HepG2 (cell line): ENCODE data around the gene LIN28B. TPM values are rescaled to one million over a fixed set of nuclear protein-coding genes. Genes with fewer than 3 reads are reported as not detected.

Source experiments
- HNF4A ChIP-seq: sonication (generic); formaldehyde crosslinking; IDR thresholded peaks from 2 replicates; pipeline ENCODE4 v1.4.0; 2020; ENCODE audit warnings: missing genetic modification reagents
- HNRNPK ChIP-seq: fragments of 200-400 bp; formaldehyde crosslinking; IDR thresholded peaks from 2 replicates; pipeline ENCODE4 v1.6.1; 2018; ENCODE audit warnings: low read length, low read depth, moderate library complexity, mild to moderate bottlenecking; ENCODE audit not compliant: poor library complexity, severe bottlenecking
- HOXA3 ChIP-seq: sonication (generic); formaldehyde crosslinking; IDR thresholded peaks from 2 replicates; pipeline ENCODE4 v1.5.0; 2020; ENCODE audit warnings: missing genetic modification reagents
- PAWR ChIP-seq: sonication (generic); formaldehyde crosslinking; IDR thresholded peaks from 2 replicates; pipeline ENCODE4 v1.4.0; 2020; ENCODE audit warnings: missing genetic modification reagents, mild to moderate bottlenecking, borderline replicate concordance
- SRSF9 ChIP-seq: fragments of 200-400 bp; formaldehyde crosslinking; IDR thresholded peaks from 2 replicates; pipeline ENCODE4 v1.6.1; 2018; ENCODE audit warnings: borderline replicate concordance, mild to moderate bottlenecking, low read depth, low read length; ENCODE audit not compliant: insufficient read depth, poor library complexity, severe bottlenecking
- ZNF12 ChIP-seq: sonication (generic); formaldehyde crosslinking; IDR thresholded peaks from 2 replicates; pipeline ENCODE4 v1.5.0; 2020; ENCODE audit warnings: missing genetic modification reagents
- ZNF451 ChIP-seq: sonication (generic); formaldehyde crosslinking; IDR thresholded peaks from 2 replicates; pipeline ENCODE4 v1.5.0; 2020; ENCODE audit warnings: mild to moderate bottlenecking, missing genetic modification reagents
- ZNF652 ChIP-seq: IDR thresholded peaks from 2 replicates; pipeline ENCODE4 v1.6.1; 2016; ENCODE audit warnings: low read depth, borderline replicate concordance
- polyA plus RNA-seq, 8 experiments: library from polyadenylated mRNA; depleted of rRNA in 3 of 8; stranded (reverse) in 7 of 8; unstranded in 1 of 8; fragments of >200 nt; fragmentation: Illumina TruSeq in 4 of 8; extraction: Trizol in 4 of 8; gene quantifications; 2 replicates each; pipeline versions ENCODE4 v1.2.1 to v1.2.3, GENCODE V29; 2011 to 2016; ENCODE audit warnings: low read depth in 4 of 8, missing spikeins in 1 of 8, mixed read lengths in 1 of 8; ENCODE audit not compliant: insufficient read depth in 1 of 8
- total RNA-seq, 5 experiments: library from RNA; depleted of rRNA; stranded (reverse); fragments of >200 nt; fragmentation: Illumina TruSeq; extraction: Trizol; gene quantifications; 2 replicates each; pipeline ENCODE4 v1.2.3, GENCODE V29; 2016; ENCODE audit warnings: low read depth in 1 of 5
- TF ChIP-seq, protein P1 (sequence below): sonication (generic); formaldehyde crosslinking; IDR thresholded peaks from 2 replicates; pipeline ENCODE4 v1.5.1; 2020; ENCODE audit warnings: mild to moderate bottlenecking, missing genetic modification reagents, borderline replicate concordance
- TF ChIP-seq, protein P2 (sequence below): sonication (generic); formaldehyde crosslinking; IDR thresholded peaks from 2 replicates; pipeline ENCODE4 v1.9.0; 2022; ENCODE audit warnings: missing genetic modification reagents, mild to moderate bottlenecking, borderline replicate concordance
- TF ChIP-seq, protein P3 (sequence below): sonication (generic); formaldehyde crosslinking; IDR thresholded peaks from 2 replicates; pipeline ENCODE4 v1.4.0; 2020; ENCODE audit warnings: mild to moderate bottlenecking, missing genetic modification reagents
- TF ChIP-seq, protein P4 (sequence below): IDR thresholded peaks from 2 replicates; pipeline ENCODE4 v1.4.0; 2020; ENCODE audit warnings: mild to moderate bottlenecking, missing genetic modification reagents

The LIN28B gene
- total and polyA plus RNA-seq, 2 of the 13 experiments (the other 11 are each of a cell fraction or from before 2014, with no cell fraction given), result 14.5 to 56.8 TPM

DNA sequence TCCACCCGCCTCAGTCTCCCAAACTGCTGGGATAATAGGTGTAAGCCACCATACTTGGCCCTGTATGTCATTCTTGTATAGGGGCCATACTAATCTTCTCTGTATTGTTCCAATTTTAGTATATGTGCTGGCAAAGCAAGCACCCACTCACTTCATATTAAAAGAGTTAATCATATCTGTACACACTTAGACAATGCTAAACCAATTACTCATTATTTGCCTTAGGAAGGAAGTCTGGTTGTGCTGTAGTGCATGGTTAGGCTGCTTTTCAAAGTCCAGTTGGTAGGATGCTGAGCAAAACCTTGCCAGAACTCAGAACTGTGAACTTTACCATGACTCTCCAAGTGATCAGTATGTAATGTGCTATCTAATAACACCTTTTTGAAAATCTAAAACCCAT lies 88.6 kb downstream of the LIN28B start (continued):
- TF ChIP-seq, protein P1, sequence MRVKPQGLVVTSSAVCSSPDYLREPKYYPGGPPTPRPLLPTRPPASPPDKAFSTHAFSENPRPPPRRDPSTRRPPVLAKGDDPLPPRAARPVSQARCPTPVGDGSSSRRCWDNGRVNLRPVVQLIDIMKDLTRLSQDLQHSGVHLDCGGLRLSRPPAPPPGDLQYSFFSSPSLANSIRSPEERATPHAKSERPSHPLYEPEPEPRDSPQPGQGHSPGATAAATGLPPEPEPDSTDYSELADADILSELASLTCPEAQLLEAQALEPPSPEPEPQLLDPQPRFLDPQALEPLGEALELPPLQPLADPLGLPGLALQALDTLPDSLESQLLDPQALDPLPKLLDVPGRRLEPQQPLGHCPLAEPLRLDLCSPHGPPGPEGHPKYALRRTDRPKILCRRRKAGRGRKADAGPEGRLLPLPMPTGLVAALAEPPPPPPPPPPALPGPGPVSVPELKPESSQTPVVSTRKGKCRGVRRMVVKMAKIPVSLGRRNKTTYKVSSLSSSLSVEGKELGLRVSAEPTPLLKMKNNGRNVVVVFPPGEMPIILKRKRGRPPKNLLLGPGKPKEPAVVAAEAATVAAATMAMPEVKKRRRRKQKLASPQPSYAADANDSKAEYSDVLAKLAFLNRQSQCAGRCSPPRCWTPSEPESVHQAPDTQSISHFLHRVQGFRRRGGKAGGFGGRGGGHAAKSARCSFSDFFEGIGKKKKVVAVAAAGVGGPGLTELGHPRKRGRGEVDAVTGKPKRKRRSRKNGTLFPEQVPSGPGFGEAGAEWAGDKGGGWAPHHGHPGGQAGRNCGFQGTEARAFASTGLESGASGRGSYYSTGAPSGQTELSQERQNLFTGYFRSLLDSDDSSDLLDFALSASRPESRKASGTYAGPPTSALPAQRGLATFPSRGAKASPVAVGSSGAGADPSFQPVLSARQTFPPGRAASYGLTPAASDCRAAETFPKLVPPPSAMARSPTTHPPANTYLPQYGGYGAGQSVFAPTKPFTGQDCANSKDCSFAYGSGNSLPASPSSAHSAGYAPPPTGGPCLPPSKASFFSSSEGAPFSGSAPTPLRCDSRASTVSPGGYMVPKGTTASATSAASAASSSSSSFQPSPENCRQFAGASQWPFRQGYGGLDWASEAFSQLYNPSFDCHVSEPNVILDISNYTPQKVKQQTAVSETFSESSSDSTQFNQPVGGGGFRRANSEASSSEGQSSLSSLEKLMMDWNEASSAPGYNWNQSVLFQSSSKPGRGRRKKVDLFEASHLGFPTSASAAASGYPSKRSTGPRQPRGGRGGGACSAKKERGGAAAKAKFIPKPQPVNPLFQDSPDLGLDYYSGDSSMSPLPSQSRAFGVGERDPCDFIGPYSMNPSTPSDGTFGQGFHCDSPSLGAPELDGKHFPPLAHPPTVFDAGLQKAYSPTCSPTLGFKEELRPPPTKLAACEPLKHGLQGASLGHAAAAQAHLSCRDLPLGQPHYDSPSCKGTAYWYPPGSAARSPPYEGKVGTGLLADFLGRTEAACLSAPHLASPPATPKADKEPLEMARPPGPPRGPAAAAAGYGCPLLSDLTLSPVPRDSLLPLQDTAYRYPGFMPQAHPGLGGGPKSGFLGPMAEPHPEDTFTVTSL (CRISPR knock-in tag), result peak; percentile 71; the same call in 1 of the 2 replicates
- no peak for TF ChIP-seq ZNF451 (CRISPR knock-in tag)
- no peak for TF ChIP-seq ZNF12 (CRISPR knock-in tag)
- no peak for TF ChIP-seq PAWR (CRISPR knock-in tag)
- TF ChIP-seq HNF4A (CRISPR knock-in tag), result peak; percentile 66
- TF ChIP-seq, protein P2, sequence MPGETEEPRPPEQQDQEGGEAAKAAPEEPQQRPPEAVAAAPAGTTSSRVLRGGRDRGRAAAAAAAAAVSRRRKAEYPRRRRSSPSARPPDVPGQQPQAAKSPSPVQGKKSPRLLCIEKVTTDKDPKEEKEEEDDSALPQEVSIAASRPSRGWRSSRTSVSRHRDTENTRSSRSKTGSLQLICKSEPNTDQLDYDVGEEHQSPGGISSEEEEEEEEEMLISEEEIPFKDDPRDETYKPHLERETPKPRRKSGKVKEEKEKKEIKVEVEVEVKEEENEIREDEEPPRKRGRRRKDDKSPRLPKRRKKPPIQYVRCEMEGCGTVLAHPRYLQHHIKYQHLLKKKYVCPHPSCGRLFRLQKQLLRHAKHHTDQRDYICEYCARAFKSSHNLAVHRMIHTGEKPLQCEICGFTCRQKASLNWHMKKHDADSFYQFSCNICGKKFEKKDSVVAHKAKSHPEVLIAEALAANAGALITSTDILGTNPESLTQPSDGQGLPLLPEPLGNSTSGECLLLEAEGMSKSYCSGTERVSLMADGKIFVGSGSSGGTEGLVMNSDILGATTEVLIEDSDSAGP (CRISPR knock-in tag), result no peak
- TF ChIP-seq ZNF652 (CRISPR knock-in tag), result peak; percentile 51; the same call in 1 of the 2 replicates
- TF ChIP-seq, protein P3, sequence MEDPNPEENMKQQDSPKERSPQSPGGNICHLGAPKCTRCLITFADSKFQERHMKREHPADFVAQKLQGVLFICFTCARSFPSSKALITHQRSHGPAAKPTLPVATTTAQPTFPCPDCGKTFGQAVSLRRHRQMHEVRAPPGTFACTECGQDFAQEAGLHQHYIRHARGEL (CRISPR knock-in tag), result no peak
- no peak for TF ChIP-seq HOXA3 (CRISPR knock-in tag)
- no peak for TF ChIP-seq SRSF9
- TF ChIP-seq, protein P4, sequence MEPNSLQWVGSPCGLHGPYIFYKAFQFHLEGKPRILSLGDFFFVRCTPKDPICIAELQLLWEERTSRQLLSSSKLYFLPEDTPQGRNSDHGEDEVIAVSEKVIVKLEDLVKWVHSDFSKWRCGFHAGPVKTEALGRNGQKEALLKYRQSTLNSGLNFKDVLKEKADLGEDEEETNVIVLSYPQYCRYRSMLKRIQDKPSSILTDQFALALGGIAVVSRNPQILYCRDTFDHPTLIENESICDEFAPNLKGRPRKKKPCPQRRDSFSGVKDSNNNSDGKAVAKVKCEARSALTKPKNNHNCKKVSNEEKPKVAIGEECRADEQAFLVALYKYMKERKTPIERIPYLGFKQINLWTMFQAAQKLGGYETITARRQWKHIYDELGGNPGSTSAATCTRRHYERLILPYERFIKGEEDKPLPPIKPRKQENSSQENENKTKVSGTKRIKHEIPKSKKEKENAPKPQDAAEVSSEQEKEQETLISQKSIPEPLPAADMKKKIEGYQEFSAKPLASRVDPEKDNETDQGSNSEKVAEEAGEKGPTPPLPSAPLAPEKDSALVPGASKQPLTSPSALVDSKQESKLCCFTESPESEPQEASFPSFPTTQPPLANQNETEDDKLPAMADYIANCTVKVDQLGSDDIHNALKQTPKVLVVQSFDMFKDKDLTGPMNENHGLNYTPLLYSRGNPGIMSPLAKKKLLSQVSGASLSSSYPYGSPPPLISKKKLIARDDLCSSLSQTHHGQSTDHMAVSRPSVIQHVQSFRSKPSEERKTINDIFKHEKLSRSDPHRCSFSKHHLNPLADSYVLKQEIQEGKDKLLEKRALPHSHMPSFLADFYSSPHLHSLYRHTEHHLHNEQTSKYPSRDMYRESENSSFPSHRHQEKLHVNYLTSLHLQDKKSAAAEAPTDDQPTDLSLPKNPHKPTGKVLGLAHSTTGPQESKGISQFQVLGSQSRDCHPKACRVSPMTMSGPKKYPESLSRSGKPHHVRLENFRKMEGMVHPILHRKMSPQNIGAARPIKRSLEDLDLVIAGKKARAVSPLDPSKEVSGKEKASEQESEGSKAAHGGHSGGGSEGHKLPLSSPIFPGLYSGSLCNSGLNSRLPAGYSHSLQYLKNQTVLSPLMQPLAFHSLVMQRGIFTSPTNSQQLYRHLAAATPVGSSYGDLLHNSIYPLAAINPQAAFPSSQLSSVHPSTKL (CRISPR knock-in tag), result peak; percentile 60
- TF ChIP-seq HNRNPK, result no peak
- TF ChIP-seq, all 625 proteins: peak for 48
